Spleen (tissue), 7 donors: ENCODE measurements around the gene CPT1B.
A peak's percentile ranks its signal among the peaks of the same experiment; 100 is the strongest.
"Not testable (repeated sequence)": the region's sequence is repeated elsewhere in the genome, so short reads cannot be mapped to it uniquely, and the experiment has no call there.

Experiments used
- POLR2A ChIP-seq, 3 donors: fragments of 450-650 bp; IDR thresholded peaks; one replicate each; pipeline ENCODE4 v1.5.1; 2017; ENCODE audit warnings: antibody characterized with exemption in 3 of 3, mild to moderate bottlenecking in 1 of 3
- TF ChIP-seq, protein P1 (sequence below), 11 experiments: fragments of 200-600 bp in 7 of 11; fragments of 450-650 bp in 4 of 11; sonication (generic) in 4 of 11; IDR thresholded peaks in 8 of 11; conservative IDR thresholded peaks in 3 of 11; 1 replicate in 7 of 11; 2 replicates in 4 of 11; pipeline versions ENCODE4 v1.4.0 to v1.8.0; 2016 to 2021; ENCODE audit warnings: antibody characterized with exemption in 11 of 11, inconsistent platforms in 4 of 11, mild to moderate bottlenecking in 1 of 11
- donor health status: DM: no; HTN: no; CAD: no; lungs with moderate emphysema.
- donor health status: DM: no; HTN: no; CAD: no.
- donor health status: DM: no; HTN: no; CAD: no.

DNA sequence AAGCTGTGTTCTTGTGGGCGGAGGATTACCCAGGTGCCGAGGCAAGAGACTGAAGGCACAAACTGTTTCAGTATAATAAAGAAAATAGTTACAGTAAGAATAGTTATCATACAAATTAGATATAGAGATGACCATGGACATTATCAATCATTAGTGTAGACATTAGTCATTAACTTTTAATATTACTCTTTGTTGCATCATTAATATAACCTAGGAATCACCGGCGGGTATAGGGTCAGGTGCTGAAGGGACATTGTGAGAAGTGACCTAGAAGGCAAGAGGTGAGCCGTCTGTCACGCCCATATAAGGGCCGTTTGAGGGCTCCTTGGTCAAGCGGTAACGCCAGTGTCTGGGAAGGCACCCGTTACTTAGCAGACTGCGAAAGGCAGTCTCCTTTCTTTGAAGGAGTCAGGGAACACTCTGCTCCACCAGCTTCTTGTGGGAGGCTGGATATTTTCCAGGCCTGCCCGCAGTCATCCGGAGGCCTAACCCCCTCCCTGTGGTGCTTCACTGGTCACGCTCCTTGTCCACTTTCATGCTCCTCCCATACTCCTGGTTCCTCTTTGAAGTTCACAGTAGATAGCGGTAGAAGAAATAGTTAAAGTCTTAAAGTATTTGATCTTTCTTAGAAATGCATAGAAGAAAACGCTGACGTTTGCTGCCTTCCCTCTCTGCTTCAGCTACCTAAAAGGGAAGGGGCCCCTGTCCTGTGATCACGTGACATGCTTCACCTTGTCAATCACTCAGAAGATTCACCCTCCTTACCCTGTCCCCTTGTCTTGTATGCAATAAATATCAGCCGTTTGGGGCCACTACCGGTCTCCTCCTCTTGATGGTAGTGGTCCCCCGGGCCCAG, 44.1 kb downstream of the CPT1B start:
- TF ChIP-seq, protein P1, sequence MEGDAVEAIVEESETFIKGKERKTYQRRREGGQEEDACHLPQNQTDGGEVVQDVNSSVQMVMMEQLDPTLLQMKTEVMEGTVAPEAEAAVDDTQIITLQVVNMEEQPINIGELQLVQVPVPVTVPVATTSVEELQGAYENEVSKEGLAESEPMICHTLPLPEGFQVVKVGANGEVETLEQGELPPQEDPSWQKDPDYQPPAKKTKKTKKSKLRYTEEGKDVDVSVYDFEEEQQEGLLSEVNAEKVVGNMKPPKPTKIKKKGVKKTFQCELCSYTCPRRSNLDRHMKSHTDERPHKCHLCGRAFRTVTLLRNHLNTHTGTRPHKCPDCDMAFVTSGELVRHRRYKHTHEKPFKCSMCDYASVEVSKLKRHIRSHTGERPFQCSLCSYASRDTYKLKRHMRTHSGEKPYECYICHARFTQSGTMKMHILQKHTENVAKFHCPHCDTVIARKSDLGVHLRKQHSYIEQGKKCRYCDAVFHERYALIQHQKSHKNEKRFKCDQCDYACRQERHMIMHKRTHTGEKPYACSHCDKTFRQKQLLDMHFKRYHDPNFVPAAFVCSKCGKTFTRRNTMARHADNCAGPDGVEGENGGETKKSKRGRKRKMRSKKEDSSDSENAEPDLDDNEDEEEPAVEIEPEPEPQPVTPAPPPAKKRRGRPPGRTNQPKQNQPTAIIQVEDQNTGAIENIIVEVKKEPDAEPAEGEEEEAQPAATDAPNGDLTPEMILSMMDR (IDR thresholded peaks at IDR 0.05 in 8 of 11, conservative IDR thresholded peaks at IDR 0.05 in 3 of 11) = not testable (repeated sequence)
- TF ChIP-seq POLR2A (IDR thresholded peaks at IDR 0.05) = peak in 1 of 3 donors; percentile 18
